HepG2 (cell line): Measurements from ENCODE around the gene PCDHGA1. TPM values are rescaled to one million over a fixed set of nuclear protein-coding genes. Genes with fewer than 3 reads are reported as not detected.

ENCODE experiments used
- ATAC-seq: fragments of 200-7000 bp; cut with Tn5 transposase; 3 replicates; pipeline ENCODE4 v1.9.1; 2020; ENCODE audit warnings: mild to moderate bottlenecking, moderate library complexity
- BruUV-seq: library from RNA; stranded (reverse); fragments of 400-500 nt; replicated peaks from 2 replicates; lab custom pipeline; 2021; lab: Mats Ljungman, UMichigan
- CTCF ChIA-PET: fragments of 300-600 bp; formaldehyde crosslinking; extraction: SDS; loops from one replicate; lab custom pipeline; 2021; ENCODE audit warnings: low total read pairs, inconsistent platforms, low intra/inter-chr PET ratio; lab: Yijun Ruan, JAX
- POLR2A ChIA-PET: fragments of 350-600 bp; sonication (Branson Sonifier 250); formaldehyde crosslinking; loops from one replicate; lab custom pipeline; 2020; ENCODE audit warnings: antibody characterized with exemption, inconsistent platforms; lab: Yijun Ruan, JAX
- DNase-seq: peaks from one replicate; pipeline ENCODE4 v3.0.0-alpha.2; 2015; ENCODE audit warnings: low spot score
- FAIRE-seq: peaks from 3 replicates; lab custom pipeline; 2011; peaks lifted over from hg19 to GRCh38; lab: Jason Lieb, UNC
- H2AFZ ChIP-seq: one replicate; pipeline ENCODE4 v1.6.1; 2011; ENCODE audit warnings: low read length, inconsistent platforms
- H3K27ac ChIP-seq: fragments of 300-600 bp; 3 replicates; pipeline ENCODE4 v1.8.0; 2011; ENCODE audit warnings: mixed run types, mild to moderate bottlenecking, mixed read lengths, low read length, inconsistent platforms; ENCODE audit not compliant: insufficient read depth; ENCODE audit errors: extremely low read length
- H3K27me3 ChIP-seq, 2 experiments: fragments of 200-600 bp in 1 of 2; 2 replicates in 1 of 2; 3 replicates in 1 of 2; pipeline versions ENCODE4 v1.6.0 to v1.8.0; 2011; ENCODE audit warnings: low read length in 2 of 2, mild to moderate bottlenecking in 2 of 2, moderate library complexity in 2 of 2, inconsistent platforms in 1 of 2; ENCODE audit not compliant: insufficient read depth in 2 of 2, control insufficient read depth in 1 of 2
- H3K36me3 ChIP-seq, 2 experiments: fragments of 200-600 bp in 1 of 2; replicated peaks in 1 of 2; 2 replicates in 1 of 2; 3 replicates in 1 of 2; pipeline versions ENCODE4 v1.5.1 to v1.8.0; 2011; ENCODE audit warnings: low read length in 2 of 2, inconsistent platforms in 1 of 2; ENCODE audit not compliant: insufficient read depth in 2 of 2, control insufficient read depth in 1 of 2
- H3K4me1 ChIP-seq: 2 replicates; pipeline ENCODE4 v1.5.1; 2012; ENCODE audit warnings: low read length, inconsistent platforms; ENCODE audit not compliant: insufficient read depth
- H3K4me2 ChIP-seq: 2 replicates; pipeline ENCODE4 v1.6.0; 2011; ENCODE audit warnings: low read depth, low read length, inconsistent platforms
- H3K4me3 ChIP-seq, 3 experiments: fragments of 200-600 bp in 1 of 3; sonication (generic), shearing (Covaris generic) in 1 of 3; replicated peaks in 1 of 3; 2 replicates each; pipeline ENCODE4 v1.5.1; 2011 to 2016; ENCODE audit warnings: low read length in 3 of 3, inconsistent platforms in 2 of 3, low read depth in 2 of 3, mild to moderate bottlenecking in 2 of 3, control low read depth in 1 of 3, mixed read lengths in 1 of 3; ENCODE audit not compliant: insufficient read depth in 1 of 3
- H3K79me2 ChIP-seq: one replicate; pipeline ENCODE4 v1.6.1; 2011; ENCODE audit warnings: low read length, inconsistent platforms; ENCODE audit not compliant: insufficient read depth
- H3K9ac ChIP-seq: 2 replicates; pipeline ENCODE4 v1.6.0; 2011; ENCODE audit warnings: mild to moderate bottlenecking, low read depth, low read length, inconsistent platforms; ENCODE audit not compliant: insufficient read depth
- H3K9me3 ChIP-seq: 2 replicates; pipeline ENCODE4 v1.5.1; 2012; ENCODE audit warnings: mild to moderate bottlenecking, low read length
- H4K20me1 ChIP-seq: 2 replicates; pipeline ENCODE4 v1.6.0; 2011; ENCODE audit warnings: inconsistent platforms, mild to moderate bottlenecking, low read length, moderate library complexity; ENCODE audit not compliant: insufficient read depth
- CENPT ChIP-seq: sonication (generic); formaldehyde crosslinking; IDR thresholded peaks from 2 replicates; pipeline ENCODE4 v1.8.0; 2022; ENCODE audit warnings: low read depth, mild to moderate bottlenecking, moderate library complexity, missing genetic modification reagents
- FOXA1 ChIP-seq, 2 experiments: fragments of 450-650 bp in 1 of 2; sonication (generic) in 1 of 2; formaldehyde crosslinking in 1 of 2; IDR thresholded peaks; 2 replicates each; pipeline versions ENCODE4 v1.4.0 to v1.6.1; 2016 to 2020; ENCODE audit warnings: missing genetic modification reagents in 1 of 2
- GATAD2A ChIP-seq: IDR thresholded peaks from 2 replicates; pipeline ENCODE4 v1.6.1; 2016
- SETDB1 ChIP-seq: sonication (generic); formaldehyde crosslinking; IDR thresholded peaks from 2 replicates; pipeline ENCODE4 v1.5.1; 2020; ENCODE audit warnings: missing genetic modification reagents, mild to moderate bottlenecking, borderline replicate concordance
- SP4 ChIP-seq: sonication (generic); formaldehyde crosslinking; IDR thresholded peaks from 2 replicates; pipeline ENCODE4 v1.8.1; 2023; ENCODE audit warnings: mild to moderate bottlenecking, missing genetic modification reagents
- TMF1 ChIP-seq: sonication (generic); formaldehyde crosslinking; IDR thresholded peaks from 2 replicates; pipeline ENCODE4 v1.8.1; 2022; ENCODE audit warnings: low read depth, missing genetic modification reagents
- ZNF121 ChIP-seq: sonication (generic); formaldehyde crosslinking; IDR thresholded peaks from 2 replicates; pipeline ENCODE4 v1.5.0; 2020; ENCODE audit warnings: mild to moderate bottlenecking, missing genetic modification reagents
- ZNF275 ChIP-seq: sonication (generic); formaldehyde crosslinking; IDR thresholded peaks from 2 replicates; pipeline ENCODE4 v1.8.0; 2022; ENCODE audit warnings: missing genetic modification reagents, mild to moderate bottlenecking, inconsistent platforms, borderline replicate concordance
- ZNF784 ChIP-seq: sonication (generic); formaldehyde crosslinking; IDR thresholded peaks from 2 replicates; pipeline ENCODE4 v1.5.1; 2020; ENCODE audit warnings: missing genetic modification reagents, mild to moderate bottlenecking, borderline replicate concordance
- WGBS: methylation state at CpG from one replicate; pipeline ENCODE4 v1.1.6; 2017; ENCODE audit warnings: low lambda C conversion rate; 5-methylcytosine and 5-hydroxymethylcytosine counted together
- in situ Hi-C: cut with HindIII; loops from 2 replicates; pipeline ENCODE4 v1.10.0; 2017; ENCODE audit warnings: low pct_unique_long_range_greater_than_20kb; ENCODE audit not compliant: extremely low pct_ligation_motif_present
- intact Hi-C: fragments of 100-400 bp; cut with micrococcal nuclease; formaldehyde crosslinking; loops from one replicate; pipeline ENCODE4 v1.10.0; 2022; ENCODE audit not compliant: unreplicated experiment
- polyA plus RNA-seq, 8 experiments: library from polyadenylated mRNA; depleted of rRNA in 3 of 8; stranded (reverse) in 7 of 8; unstranded in 1 of 8; fragments of >200 nt; fragmentation: Illumina TruSeq in 4 of 8; extraction: Trizol in 4 of 8; gene quantifications; 2 replicates each; pipeline versions ENCODE4 v1.2.1 to v1.2.3, GENCODE V29; 2011 to 2016; ENCODE audit warnings: low read depth in 4 of 8, missing spikeins in 1 of 8, mixed read lengths in 1 of 8; ENCODE audit not compliant: insufficient read depth in 1 of 8
- total RNA-seq, 5 experiments: library from RNA; depleted of rRNA; stranded (reverse); fragments of >200 nt; fragmentation: Illumina TruSeq; extraction: Trizol; gene quantifications; 2 replicates each; pipeline ENCODE4 v1.2.3, GENCODE V29; 2016; ENCODE audit warnings: low read depth in 1 of 5
- TF ChIP-seq, protein P1 (sequence below): sonication (generic); formaldehyde crosslinking; IDR thresholded peaks from 2 replicates; pipeline ENCODE4 v1.9.0; 2021; ENCODE audit warnings: mild to moderate bottlenecking, missing genetic modification reagents
- TF ChIP-seq, protein P2 (sequence below): IDR thresholded peaks from 2 replicates; pipeline ENCODE4 v1.6.1; 2012; ENCODE audit warnings: low read depth, low read length, improper control_type of control experiment

PCDHGA1 gene
- total and polyA plus RNA-seq, 2 of the 13 experiments (the other 11 are each of a cell fraction or from before 2014, with no cell fraction given): 0.31 to 0.40 TPM

DNA sequence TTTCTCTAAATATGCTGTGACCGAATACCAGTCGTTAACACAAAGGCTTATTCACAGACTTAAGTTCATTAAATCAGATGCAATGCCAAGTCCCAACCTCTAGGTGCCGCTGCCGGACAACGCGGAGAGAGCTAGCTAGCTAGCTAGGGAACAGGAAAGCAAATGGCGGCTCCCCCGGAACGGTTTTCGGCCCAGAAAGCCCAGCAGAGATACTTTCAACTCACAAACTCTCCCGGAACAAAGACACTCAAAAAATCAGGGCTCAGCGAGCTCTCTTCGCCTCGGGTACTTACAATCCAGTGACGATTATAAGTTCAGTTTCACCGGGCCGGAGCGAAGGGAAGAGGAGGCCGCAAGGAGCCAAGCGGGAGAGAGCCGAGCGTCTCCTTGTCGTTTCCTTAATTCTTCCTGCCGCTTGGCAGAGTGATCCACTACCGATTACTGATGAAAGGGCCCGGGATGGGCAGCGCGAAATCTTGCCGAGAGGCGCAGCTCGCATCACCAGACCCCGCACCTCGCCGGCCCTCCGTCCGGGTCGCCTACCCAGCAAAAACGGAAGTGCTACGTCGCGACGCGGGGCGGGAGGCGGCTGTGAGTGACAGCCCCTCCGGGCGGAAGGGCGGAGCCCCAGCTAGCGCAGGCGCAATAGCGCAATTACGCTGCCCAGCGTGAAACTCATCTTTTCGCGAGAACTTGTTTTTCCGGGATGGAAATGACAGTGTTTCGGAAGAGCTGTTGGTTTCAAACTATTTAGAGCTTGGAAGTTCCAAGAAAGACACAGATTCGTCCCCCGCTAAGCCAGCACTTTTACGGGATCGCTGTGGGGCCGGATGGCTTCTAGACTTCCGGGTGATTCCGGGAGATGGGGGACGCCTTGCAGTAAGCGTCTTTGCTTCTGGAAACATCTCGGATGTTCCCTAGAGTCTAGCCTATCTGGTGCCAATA lies 9.8 kb upstream of the PCDHGA1 start, which contains the start of gene TAF7:
Gene TAF7, minus strand, starts transcription at position 560 of the 945 bp plus-strand sequence. CDS start 740 bp downstream, outside the sequence.
- WGBS: 2% methylated on average over 40 of the region's 67 CpGs
- CTCF ChIA-PET: interaction anchor here (2.2 kb wide), 1 partner anchor 243 kb away, joined by 9 read pairs; no protein-coding TSS in a partner anchor
- TF ChIP-seq ZNF275 (CRISPR knock-in tag) (0 out of 2 replicates have a peak, but pooled peaks have one; percentile 19), SETDB1 (CRISPR knock-in tag) (peak; percentile 76; the same call in 1 of the 2 replicates), ZNF121 (CRISPR knock-in tag) (no peak), CENPT (CRISPR knock-in tag) (no peak), SP4 (CRISPR knock-in tag) (peak; percentile 79; the same call in 1 of the 2 replicates), GATAD2A (CRISPR knock-in tag) (no peak; the same call in 1 of the 2 replicates), TMF1 (CRISPR knock-in tag) (no peak; the same call in 1 of the 2 replicates), ZNF784 (CRISPR knock-in tag) (no peak), FOXA1 (IDR thresholded peaks at IDR 0.05) (no peak), FOXA1 (CRISPR knock-in tag; IDR thresholded peaks at IDR 0.05) (no peak)
- TF ChIP-seq, protein P1, sequence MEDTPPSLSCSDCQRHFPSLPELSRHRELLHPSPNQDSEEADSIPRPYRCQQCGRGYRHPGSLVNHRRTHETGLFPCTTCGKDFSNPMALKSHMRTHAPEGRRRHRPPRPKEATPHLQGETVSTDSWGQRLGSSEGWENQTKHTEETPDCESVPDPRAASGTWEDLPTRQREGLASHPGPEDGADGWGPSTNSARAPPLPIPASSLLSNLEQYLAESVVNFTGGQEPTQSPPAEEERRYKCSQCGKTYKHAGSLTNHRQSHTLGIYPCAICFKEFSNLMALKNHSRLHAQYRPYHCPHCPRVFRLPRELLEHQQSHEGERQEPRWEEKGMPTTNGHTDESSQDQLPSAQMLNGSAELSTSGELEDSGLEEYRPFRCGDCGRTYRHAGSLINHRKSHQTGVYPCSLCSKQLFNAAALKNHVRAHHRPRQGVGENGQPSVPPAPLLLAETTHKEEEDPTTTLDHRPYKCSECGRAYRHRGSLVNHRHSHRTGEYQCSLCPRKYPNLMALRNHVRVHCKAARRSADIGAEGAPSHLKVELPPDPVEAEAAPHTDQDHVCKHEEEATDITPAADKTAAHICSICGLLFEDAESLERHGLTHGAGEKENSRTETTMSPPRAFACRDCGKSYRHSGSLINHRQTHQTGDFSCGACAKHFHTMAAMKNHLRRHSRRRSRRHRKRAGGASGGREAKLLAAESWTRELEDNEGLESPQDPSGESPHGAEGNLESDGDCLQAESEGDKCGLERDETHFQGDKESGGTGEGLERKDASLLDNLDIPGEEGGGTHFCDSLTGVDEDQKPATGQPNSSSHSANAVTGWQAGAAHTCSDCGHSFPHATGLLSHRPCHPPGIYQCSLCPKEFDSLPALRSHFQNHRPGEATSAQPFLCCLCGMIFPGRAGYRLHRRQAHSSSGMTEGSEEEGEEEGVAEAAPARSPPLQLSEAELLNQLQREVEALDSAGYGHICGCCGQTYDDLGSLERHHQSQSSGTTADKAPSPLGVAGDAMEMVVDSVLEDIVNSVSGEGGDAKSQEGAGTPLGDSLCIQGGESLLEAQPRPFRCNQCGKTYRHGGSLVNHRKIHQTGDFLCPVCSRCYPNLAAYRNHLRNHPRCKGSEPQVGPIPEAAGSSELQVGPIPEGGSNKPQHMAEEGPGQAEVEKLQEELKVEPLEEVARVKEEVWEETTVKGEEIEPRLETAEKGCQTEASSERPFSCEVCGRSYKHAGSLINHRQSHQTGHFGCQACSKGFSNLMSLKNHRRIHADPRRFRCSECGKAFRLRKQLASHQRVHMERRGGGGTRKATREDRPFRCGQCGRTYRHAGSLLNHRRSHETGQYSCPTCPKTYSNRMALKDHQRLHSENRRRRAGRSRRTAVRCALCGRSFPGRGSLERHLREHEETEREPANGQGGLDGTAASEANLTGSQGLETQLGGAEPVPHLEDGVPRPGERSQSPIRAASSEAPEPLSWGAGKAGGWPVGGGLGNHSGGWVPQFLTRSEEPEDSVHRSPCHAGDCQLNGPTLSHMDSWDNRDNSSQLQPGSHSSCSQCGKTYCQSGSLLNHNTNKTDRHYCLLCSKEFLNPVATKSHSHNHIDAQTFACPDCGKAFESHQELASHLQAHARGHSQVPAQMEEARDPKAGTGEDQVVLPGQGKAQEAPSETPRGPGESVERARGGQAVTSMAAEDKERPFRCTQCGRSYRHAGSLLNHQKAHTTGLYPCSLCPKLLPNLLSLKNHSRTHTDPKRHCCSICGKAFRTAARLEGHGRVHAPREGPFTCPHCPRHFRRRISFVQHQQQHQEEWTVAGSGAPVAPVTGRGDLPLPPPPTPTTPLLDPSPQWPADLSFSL (CRISPR knock-in tag): no peak
- TF ChIP-seq, protein P2, sequence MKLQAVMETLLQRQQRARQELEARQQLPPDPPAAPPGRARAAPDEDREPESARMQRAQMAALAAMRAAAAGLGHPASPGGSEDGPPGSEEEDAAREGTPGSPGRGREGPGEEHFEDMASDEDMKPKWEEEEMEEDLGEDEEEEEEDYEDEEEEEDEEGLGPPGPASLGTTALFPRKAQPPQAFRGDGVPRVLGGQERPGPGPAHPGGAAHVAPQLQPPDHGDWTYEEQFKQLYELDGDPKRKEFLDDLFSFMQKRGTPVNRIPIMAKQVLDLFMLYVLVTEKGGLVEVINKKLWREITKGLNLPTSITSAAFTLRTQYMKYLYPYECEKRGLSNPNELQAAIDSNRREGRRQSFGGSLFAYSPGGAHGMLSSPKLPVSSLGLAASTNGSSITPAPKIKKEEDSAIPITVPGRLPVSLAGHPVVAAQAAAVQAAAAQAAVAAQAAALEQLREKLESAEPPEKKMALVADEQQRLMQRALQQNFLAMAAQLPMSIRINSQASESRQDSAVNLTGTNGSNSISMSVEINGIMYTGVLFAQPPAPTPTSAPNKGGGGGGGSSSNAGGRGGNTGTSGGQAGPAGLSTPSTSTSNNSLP: 0 out of 2 replicates have a peak, but pooled peaks have one; percentile 14

More for the DNA sequence above, 9.8 kb upstream of the PCDHGA1 start, which contains the start of gene TAF7:
- POLR2A ChIA-PET: interaction anchor here (0.7 to 2.0 kb wide), 20 partner anchors 8 to 610 kb away, joined by 3 to 22 read pairs (median 4); partner anchors contain the start of genes DELE1, DIAPH1, HDAC3 and PCDHB2
- DNase-seq (peak; percentile 89), ATAC-seq (peak; percentile 97), FAIRE-seq (peak; percentile 71)
- Histone ChIP-seq H3K9me3 (peaks cover 42% of the 10 kb centered on the region), H3K27ac (peak within 1 kb of the TSS; percentile 94), H4K20me1 (no peaks in the 10 kb centered on the region), H3K79me2 (peaks cover 23% of the 10 kb centered on the region), H3K9ac (peak within 1 kb of the TSS; percentile 95), H3K4me3 (peak within 1 kb of the TSS; percentile 67 to 83 (median 72)), H3K4me1 (peaks cover 26% of the 10 kb centered on the region), H3K36me3 (peaks cover 4 to 14% of the 10 kb centered on the region in 2 experiments), H3K27me3 (no peaks in the 10 kb centered on the region; a peak in 1 of 5 replicates), H2AFZ (peak within 1 kb of the TSS; percentile 98), H3K4me2 (peak within 1 kb of the TSS; percentile 75)
- TSS peak; percentile 75 for BruUV-seq
- intact Hi-C loops: no loop called here
- in situ Hi-C loops: no loop called here
